T-helper 1 cell (primary cell): ENCODE results near the gene EIF2AK2.

Experiments
- DNase-seq, 5 donors: peaks; one replicate each; pipeline ENCODE4 v3.0.0-alpha.2; 2012 to 2020

Gene EIF2AK2

DNA sequence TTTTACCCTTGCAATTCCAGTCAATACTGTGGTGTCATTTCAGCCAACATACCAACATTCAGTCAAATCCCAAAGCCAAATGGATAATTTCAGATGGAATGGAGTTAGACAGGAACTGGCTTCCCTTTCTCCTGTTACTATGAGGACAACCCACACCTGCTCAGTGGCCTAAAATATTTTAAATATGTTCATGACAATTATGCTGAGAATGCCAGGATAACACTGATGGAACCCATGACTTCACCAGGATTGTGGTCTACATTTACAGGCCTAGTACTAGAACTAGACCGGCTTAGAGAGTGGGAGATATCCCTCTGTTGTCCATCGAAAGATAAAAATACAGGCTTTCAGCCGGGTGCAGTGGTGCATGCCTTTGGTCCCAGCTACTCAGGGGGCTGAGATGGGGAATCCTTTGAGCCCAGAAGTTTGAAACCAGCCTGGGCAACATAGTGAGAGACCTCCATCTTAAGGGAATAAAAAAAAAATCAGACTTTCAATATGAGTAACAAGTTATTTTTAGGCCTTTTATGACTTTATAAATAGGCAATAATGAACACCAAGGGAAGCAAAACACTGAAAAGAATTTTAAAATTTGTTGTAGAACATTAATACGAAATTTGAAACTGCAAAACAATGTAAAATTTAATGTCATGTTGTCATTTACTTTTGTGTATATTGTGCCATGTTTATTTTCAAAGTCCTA lies 58.2 kb downstream of the EIF2AK2 start:
- DNase-seq = no peak

DNA sequence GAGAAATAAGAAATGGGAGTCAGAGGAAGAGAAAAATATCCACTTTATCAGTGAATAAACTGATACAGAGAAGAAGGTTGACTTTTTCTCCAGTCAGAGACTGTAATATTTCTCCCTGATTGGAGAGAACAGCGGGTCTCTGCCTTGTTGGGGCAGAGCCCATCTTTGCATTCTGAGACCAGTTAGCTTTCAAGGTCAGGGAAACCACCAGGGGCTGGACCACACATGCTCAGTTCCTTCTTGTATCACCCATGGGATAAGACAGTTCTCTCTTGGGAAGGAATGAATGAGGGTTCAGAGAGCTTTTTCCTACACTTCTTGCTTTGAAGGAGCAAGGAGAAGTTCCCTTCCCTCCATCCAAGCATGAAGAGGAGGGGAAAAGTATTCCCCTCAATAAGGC lies 60.2 kb downstream of the EIF2AK2 start:
- DNase-seq = no peak

DNA sequence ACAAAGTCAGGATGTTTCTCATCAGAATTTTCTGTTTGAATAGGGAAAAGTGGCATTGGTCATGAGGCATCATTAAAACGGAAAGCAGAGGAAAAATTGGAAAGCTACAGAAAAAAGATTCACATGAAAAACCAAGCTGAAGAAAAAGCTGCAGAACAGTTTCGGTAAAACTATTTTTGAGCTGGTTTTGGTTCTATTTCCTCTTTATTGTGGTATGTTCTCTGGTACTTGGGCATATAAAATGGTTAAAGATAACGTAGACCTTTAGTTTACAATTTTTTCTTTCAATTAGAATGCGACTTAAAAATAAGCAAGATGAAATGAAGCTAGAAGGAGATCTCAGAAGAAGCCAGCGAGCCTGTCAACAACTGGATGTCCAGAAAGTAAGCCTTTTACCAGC lies 64.9 kb downstream of the EIF2AK2 start:
- no peak for DNase-seq

DNA sequence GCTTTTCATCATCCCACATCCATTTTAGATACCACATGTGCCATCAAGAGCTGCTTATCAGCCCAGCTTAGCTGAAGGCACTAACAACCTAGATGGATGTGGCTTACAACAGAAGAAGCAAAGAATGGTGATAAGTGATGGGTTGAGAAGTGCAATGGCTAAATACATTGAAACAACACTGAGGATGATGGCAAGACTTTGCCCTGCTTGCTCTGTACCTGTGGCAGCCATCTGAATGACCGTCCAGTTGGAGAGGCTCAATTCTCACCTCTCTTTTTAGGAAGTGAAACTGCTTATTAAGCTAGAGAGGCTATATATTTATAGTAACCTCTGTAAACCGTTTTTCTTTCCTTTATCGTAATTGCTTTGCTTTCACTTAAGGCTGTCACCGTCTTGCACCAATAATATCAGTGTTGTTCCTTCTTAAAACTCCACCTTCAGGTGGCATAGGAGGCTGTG lies 66.7 kb downstream of the EIF2AK2 start:
- DNase-seq = no peak

DNA sequence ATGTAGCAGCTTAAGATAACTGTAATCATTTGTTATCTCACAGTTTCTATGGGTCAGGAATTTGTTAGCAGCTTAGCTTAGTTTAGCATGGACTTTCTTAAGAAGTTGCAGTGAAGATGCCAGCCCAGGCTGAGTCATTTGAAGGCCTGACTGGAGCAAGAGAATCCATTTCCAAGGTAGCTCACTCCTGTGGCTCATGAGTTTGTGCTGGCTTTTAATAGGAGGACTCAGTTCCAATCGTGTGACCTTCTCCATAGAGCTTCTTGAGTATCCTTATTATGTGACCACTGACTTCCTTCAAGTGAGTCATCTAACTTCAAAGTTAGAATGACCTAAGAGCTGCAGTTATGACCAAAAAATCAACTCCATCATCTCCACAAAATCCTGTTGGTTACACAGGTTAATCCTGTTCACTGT lies 71.0 kb downstream of the EIF2AK2 start:
- peak in 1 of 5 donors; percentile 15 for DNase-seq

DNA sequence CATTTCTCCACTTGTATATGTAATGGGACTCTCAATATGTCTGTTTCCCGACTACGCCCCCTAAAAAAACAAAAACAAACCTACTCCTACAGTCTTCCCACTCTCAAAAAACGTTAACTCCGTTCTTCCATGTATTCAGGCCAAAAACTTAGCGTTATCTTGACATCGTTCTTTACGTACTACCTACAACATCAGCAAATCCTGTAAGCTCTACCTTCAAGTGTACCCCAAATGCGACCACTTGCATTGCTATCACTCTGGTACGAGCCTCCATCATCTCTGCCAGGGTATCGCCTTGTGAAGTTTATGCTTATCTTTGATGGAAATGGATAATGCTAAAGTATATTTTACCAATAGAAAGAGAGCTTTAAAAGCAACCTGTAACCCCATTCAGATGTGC lies 72.0 kb downstream of the EIF2AK2 start:
- DNase-seq = no peak

DNA sequence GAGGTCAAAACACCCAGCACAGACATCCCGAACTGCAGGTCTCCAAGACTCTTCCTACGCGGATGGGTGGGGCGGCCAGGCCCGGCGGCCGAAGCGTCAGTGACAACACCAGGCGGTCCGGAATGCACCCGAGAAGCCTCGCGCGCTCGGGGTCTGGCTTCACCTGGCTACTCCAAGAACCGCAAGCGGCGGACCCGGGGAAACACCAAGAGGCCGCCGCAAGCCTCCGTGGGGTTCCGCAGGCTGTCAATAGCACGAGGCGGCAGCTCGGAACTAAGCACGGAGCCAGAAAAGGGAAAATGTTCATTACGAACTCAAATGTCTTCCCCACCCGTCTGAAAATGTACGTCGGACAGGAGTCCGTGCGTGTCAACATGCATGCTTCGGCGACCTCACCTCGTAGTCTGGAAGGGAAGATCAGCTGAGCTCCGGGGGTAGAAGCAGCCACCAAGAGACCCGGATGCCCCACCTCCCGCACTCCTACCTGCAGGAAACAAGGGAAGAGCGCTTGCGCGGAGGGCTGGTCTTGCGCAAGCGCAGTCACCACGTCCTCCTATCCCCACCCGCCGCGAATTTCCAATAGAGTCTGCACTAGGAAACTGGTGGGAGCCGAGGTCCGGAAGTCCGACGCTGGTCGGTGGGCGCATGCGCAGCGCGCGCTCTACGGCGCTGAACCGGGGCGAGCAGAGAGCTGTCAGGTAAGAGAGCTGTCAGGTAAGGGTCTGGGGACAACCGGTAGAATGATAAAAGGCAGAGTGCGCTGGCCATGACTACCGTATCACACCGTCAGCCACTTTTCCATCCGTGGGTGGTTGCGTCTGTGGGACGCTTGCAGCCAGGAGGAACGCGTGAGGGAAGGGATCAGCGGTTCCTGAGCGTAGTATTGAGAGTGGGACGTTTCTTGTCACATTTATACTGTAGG lies 72.6 kb downstream of the EIF2AK2 start, which contains the start of the genes GPATCH11 and HEATR5B:
GPATCH11 (plus strand) TSS at position 646 of the 922 bp plus-strand sequence. CDS start 3,864 bp downstream, outside the sequence.
HEATR5B (minus strand) TSS at position 500 of the 922 bp plus-strand sequence. CDS start 958 bp downstream, outside the sequence.
- peak; percentile 88 to 95 (median 91) for DNase-seq

DNA sequence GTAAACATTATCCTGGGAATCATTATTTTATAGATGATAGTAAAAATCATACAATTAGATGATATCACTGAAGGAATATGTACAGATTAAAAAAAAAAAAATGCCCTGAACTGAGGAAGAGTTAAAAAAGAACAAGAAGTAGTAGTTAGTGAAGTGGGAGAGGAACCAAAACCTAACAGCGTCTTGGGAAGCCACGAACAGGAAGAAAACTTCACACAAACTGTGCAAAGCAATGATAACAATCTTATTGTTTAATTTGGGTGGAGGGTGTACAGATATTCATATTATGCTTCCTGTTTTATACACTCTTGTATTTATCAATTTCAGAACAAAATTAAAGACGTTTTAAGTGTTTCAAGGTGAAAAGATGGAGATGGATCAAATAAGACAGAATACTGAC lies 76.1 kb downstream of the EIF2AK2 start:
- DNase-seq = no peak

DNA sequence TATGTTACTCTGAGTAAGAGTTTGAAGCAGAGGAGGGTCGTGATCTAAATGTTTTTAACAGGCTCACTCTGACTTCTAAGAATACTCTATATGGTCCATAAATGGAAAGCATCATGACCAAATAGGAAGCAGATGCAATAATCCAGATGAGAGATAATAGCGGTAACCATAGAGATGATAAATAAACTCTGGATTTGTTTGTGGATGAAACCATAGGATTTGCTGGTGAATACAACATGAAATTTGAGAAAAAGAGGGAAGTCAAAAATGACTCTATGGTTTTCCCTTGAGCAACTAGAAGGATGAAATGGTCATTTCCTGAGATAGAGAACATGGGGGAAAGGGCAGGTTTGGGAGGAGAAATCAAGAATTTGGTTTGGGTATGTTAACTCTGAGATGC lies 76.5 kb downstream of the EIF2AK2 start:
- no peak for DNase-seq

DNA sequence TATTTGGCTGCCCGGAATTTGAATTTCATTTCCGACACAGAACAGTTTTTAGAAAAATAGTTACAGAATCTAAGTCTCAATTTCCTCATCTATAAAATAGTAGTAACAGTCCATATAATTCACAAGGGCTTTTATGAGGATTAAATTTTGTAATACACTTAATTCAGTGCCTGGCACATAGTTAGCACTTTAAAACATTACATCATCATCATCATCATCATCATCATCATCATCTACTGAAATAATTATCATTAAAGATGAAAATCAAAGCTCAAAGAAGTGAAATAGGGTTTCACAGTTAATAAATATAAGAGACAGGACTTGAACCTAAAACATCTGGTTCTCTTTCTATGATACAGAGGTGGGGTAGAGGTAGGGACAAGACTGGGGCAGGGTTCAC lies 85.8 kb downstream of the EIF2AK2 start:
- no peak for DNase-seq

DNA sequence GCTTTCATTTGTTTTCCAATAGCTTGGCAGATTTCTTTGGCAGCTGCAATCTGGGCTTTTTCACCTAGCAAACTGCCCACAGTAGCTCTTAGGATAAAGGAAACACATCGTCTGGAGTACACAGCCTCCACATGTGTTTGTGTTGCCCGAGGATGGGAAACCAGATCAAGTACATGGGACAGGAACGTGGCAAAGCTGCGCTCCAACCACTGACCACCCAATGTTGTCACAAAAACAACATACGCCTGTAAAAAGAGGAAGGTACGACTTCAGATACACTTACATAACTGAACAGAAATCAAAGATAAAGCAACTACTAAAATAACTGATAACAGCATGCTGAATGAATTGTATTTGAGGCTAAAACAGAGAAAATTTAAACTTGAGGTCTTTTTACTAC lies 88.1 kb downstream of the EIF2AK2 start:
- DNase-seq = no peak

DNA sequence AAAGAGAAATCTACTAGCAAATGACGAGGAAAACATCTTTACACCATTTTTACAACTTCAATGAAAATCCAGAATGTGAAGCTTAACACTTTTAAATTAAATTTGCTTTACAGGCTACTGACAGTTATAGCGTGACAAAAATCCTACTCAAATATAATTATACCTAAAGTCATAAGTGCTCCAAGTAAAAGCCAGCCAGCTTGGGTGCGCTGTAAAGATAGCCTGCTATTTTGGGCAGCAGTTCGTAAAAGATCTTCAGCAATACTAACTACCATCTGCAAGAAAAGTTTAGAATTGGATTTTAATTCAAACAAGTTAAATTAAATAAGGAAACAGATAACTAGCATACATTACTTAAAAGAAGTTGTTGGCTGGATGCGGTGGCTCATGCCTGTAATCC lies 95.0 kb downstream of the EIF2AK2 start:
- DNase-seq = no peak

DNA sequence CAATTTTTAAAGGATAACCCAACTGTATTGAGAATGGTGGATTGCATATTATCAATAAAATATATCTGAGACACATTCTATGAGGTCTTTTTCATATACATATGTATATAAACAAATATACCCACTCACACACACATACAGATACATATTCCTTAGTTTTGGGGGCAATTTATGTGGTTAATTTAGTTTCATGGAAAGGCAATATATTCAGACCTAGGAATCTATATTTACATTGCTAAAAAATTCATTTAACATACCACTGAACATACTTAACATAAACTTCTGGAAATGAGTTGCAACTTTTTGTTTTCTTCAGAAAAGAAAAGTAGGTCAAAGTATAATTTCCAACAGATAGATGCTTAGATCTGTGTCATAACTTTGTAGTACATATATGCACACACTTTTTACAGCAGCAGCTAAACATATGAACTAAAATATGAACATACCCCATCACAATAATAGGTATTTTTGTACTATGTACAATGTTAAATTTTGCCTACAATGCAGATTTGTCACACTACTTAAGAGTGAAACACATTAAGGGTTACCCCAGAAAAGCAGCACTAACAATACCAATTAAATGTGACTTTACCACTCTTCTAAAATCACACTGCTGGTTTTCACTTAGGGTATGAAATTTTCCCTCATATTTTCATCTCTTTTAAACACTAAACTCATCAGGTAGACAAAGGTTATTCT lies 95.6 kb downstream of the EIF2AK2 start:
- no peak for DNase-seq

DNA sequence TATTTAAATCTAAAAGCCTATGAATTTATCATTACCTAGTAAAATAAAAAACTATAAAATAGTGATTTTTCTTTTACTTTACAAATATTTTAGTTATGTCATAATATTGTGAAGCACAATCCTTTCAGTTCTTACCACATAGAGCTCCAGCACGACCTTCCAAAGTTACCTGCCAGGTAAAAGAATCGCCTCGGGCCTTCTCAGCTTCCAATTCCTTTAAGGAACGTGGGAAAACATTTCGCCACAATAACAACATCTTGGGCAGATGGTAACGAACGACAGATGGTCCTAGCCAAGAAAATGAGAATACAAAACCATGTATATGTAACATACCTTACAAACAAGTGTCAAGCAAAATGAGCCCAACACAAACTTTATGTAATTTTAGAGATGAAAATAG lies 96.3 kb downstream of the EIF2AK2 start:
- DNase-seq = no peak

DNA sequence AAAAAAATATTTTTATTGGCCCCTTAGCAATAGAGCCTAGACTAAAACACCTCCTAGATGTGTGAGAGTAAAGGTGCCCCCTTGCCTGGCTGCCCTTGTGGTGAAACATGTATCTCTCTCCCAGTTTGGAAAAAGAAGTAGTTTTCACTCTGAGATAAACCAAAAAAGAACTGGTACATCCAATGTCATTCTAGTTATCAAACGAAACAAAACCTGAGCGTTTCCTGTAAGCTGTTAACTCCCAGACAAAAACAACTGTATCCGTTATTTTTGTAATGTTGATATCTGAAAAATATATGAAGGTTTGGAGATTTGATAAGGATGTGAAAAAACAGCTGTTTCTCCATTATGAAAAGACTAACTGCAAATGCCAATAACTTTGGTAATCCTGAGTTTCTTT lies 96.9 kb downstream of the EIF2AK2 start:
- DNase-seq = no peak

DNA sequence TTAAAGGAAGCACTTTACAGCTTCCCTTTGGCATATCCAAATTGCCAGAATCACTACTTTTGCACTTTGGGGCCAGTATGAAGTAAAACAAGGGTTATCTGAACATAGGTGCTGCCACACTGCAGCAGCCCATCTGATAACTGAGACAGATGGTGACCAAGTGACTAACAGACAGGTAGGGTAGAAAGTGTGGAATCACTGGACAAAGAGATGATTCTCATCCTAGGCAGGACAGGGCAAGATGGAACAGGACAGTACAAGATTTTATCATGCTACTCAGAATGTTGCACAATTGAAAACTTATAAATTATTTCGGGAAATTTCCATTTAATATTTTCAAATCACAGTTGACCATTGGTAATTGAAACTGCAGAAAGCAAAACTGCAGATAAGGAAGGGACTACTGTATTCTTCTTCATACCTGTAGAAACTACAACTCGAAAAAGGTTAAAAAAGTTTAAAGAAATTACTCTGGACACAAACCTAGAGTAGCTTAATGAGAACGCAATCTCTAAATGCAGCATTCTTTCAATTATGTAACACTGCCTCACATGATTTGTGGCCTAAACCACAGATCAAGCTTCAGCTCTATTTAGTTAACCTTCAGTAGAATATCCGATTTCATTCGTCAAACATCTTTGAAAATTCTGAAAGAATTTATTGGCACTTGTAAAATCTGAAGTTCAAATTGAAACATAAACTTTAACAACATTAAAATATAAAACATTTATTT lies 104.0 kb downstream of the EIF2AK2 start:
- no peak for DNase-seq
